GM12878 (cell line): Measurements from ENCODE around the gene MVP. TPM values are rescaled to one million over a fixed set of nuclear protein-coding genes. Genes with fewer than 3 reads are reported as not detected.

ENCODE experiments used
- CBX5 ChIP-seq: sonication (generic); IDR thresholded peaks from 2 replicates; pipeline ENCODE4 v1.6.1; 2016; ENCODE audit warnings: low read depth, moderate library complexity, mild to moderate bottlenecking, inconsistent platforms
- CEBPB ChIP-seq, 2 experiments: fragments of 150-350 bp in 1 of 2; IDR thresholded peaks; 2 replicates each; pipeline ENCODE4 v1.6.1; 2012 to 2014; ENCODE audit warnings: low read depth in 2 of 2, low read length in 2 of 2, borderline replicate concordance in 1 of 2, inconsistent platforms in 1 of 2
- EED ChIP-seq: sonication (generic); IDR thresholded peaks from 2 replicates; pipeline ENCODE4 v1.6.1; 2016; ENCODE audit warnings: antibody characterized with exemption, low read depth
- KDM1A ChIP-seq: fragments of 200-600 bp; sonication (generic); IDR thresholded peaks from 2 replicates; pipeline ENCODE4 v1.6.1; 2016; ENCODE audit warnings: borderline replicate concordance
- MTA2 ChIP-seq: fragments of 450-650 bp; IDR thresholded peaks from 2 replicates; pipeline ENCODE4 v1.6.1; 2016; ENCODE audit warnings: low read depth, mild to moderate bottlenecking, moderate library complexity
- NFXL1 ChIP-seq: fragments of 450-650 bp; IDR thresholded peaks from 2 replicates; pipeline ENCODE4 v1.6.1; 2017; ENCODE audit warnings: antibody characterized with exemption, mild to moderate bottlenecking, borderline replicate concordance
- NR2C2 ChIP-seq: IDR thresholded peaks from 2 replicates; pipeline ENCODE4 v1.6.1; 2011; ENCODE audit warnings: borderline replicate concordance, low read depth; ENCODE audit not compliant: control insufficient read depth, insufficient read length
- POLR2AphosphoS2 ChIP-seq: IDR thresholded peaks from 2 replicates; pipeline ENCODE4 v1.6.1; 2011; ENCODE audit warnings: low read depth, mild to moderate bottlenecking, low read length, improper control_type of control experiment, moderate library complexity
- RB1 ChIP-seq: fragments of 450-650 bp; formaldehyde crosslinking; IDR thresholded peaks from 2 replicates; pipeline ENCODE4 v1.6.1; 2017; ENCODE audit warnings: mild to moderate bottlenecking, borderline replicate concordance
- SPI1 ChIP-seq: IDR thresholded peaks from 2 replicates; pipeline ENCODE4 v1.6.1; 2011; ENCODE audit warnings: low read depth, mild to moderate bottlenecking, low read length, moderate library complexity, borderline replicate concordance; ENCODE audit not compliant: insufficient read depth
- SUZ12 ChIP-seq: fragments of 200-600 bp; sonication (generic); IDR thresholded peaks from one replicate; pipeline ENCODE4 v1.6.1; 2018; ENCODE audit warnings: antibody characterized with exemption, mild to moderate bottlenecking; ENCODE audit not compliant: unreplicated experiment
- TCF7 ChIP-seq: IDR thresholded peaks from 2 replicates; pipeline ENCODE4 v1.6.1; 2014; ENCODE audit warnings: antibody characterized with exemption, borderline replicate concordance
- WRNIP1 ChIP-seq: IDR thresholded peaks from 2 replicates; pipeline ENCODE4 v1.6.1; 2011; ENCODE audit warnings: low read depth, low read length, improper control_type of control experiment, borderline replicate concordance
- ZZZ3 ChIP-seq: IDR thresholded peaks from 2 replicates; pipeline ENCODE4 v1.6.1; 2011; ENCODE audit warnings: low read depth; ENCODE audit not compliant: control insufficient read depth, insufficient read length
- polyA plus RNA-seq, 11 experiments: library from polyadenylated mRNA; depleted of rRNA in 4 of 11; unstranded in 6 of 11; stranded (reverse) in 5 of 11; fragments of >200 nt; fragmentation: Nextera tagmentation in 4 of 11; fragmentation: Illumina TruSeq in 1 of 11; extraction: Ambion mirVana in 4 of 11; extraction: Trizol in 1 of 11; gene quantifications; 1 replicate in 1 of 11; 2 replicates in 10 of 11; pipeline versions ENCODE4 v1.2.1 to v1.2.3, GENCODE V29; 2011 to 2016; ENCODE audit warnings: inconsistent platforms in 2 of 11, missing spikeins in 2 of 11, low read depth in 1 of 11
- total RNA-seq, 4 experiments: library from RNA; depleted of rRNA in 3 of 4; stranded (reverse); fragments of >200 nt in 3 of 4; fragmentation: Illumina TruSeq in 1 of 4; extraction: Trizol in 1 of 4; gene quantifications; 2 replicates each; pipeline versions ENCODE4 v1.2.1 to v1.2.3, GENCODE V29; 2013 to 2021
- TF ChIP-seq, protein P1 (sequence below): fragments of 450-650 bp; IDR thresholded peaks from 2 replicates; pipeline ENCODE4 v1.6.1; 2016; ENCODE audit warnings: mild to moderate bottlenecking
- TF ChIP-seq, protein P2 (sequence below): fragments of 450-650 bp; formaldehyde crosslinking; IDR thresholded peaks from 2 replicates; pipeline ENCODE4 v1.5.0; 2022; ENCODE audit warnings: mild to moderate bottlenecking, missing genetic modification characterization
- TF ChIP-seq, protein P3 (sequence below): fragments of 450-650 bp; formaldehyde crosslinking; IDR thresholded peaks from 2 replicates; pipeline ENCODE4 v1.4.0; 2022; ENCODE audit warnings: mild to moderate bottlenecking, moderate library complexity
- TF ChIP-seq, protein P4 (sequence below): fragments of 450-650 bp; IDR thresholded peaks from 2 replicates; pipeline ENCODE4 v1.6.1; 2018; ENCODE audit warnings: borderline replicate concordance, mild to moderate bottlenecking; ENCODE audit not compliant: partially characterized antibody

MVP gene
- total and polyA plus RNA-seq, 10 of the 15 experiments (the other 5 are each of a cell fraction or from before 2014, with no cell fraction given): 0.98 to 74.2 (median 54.7) TPM

DNA sequence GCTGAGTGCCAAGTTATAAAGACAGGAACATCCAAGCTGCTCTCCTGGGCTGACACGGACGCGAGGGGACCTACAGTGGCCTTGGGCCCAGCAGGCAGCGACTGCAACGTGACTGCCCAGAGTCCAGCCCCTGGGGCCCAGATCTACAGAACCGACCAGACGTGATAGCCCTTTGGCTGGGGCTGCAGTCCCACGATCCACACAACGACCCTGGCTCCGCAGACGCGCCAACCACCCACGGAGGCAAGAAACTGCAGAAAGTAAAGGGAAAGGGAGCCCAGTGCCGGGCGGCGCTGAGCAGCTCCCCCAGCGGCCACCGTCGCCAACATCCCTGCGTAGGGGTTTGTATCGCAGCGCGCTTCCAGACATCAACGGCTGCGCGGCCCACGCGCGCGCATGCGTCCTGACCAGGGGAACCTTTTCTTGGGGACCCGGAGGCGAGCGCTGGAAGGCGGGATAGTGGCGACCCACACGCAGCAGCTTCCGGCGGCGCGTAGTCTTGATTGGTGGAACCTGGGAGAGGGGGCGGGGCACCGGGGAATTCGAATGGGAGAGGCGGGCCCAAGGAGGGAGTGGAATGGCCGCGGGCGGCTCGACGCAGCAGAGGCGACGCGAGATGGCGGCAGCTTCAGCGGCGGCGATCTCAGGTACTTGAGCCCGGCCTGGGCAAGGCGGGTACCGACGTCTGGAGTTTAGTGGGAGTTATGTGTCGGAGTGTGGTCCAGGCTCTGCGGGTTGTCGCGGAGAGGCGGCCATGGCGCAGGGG is 29.9 kb upstream of the MVP start, which contains the start of gene KIF22 (continued):
- TF ChIP-seq KDM1A (no peak), SPI1 (no peak), NFXL1 (no peak), EED (0 out of 2 replicates have a peak, but pooled peaks have one; percentile 12), CBX5 (no peak; the same call in 1 of the 2 replicates), ZZZ3 (no peak), TCF7 (no peak), NR2C2 (no peak), RB1 (peak; percentile 80; the same call in 1 of the 2 replicates), SUZ12 (no peak), WRNIP1 (no peak), POLR2AphosphoS2 (0 out of 2 replicates have a peak, but pooled peaks have one; percentile 27), CEBPB (IDR thresholded peaks at IDR 0.05; ENCODE audit: borderline replicate concordance in 1 of 2, low read depth in 2 of 2, low read length in 2 of 2) (no peak), MTA2 (peak; percentile 33; the same call in 1 of the 2 replicates)
- TF ChIP-seq, protein P1, sequence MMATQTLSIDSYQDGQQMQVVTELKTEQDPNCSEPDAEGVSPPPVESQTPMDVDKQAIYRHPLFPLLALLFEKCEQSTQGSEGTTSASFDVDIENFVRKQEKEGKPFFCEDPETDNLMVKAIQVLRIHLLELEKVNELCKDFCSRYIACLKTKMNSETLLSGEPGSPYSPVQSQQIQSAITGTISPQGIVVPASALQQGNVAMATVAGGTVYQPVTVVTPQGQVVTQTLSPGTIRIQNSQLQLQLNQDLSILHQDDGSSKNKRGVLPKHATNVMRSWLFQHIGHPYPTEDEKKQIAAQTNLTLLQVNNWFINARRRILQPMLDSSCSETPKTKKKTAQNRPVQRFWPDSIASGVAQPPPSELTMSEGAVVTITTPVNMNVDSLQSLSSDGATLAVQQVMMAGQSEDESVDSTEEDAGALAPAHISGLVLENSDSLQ: peak; percentile 56
- TF ChIP-seq, protein P2, sequence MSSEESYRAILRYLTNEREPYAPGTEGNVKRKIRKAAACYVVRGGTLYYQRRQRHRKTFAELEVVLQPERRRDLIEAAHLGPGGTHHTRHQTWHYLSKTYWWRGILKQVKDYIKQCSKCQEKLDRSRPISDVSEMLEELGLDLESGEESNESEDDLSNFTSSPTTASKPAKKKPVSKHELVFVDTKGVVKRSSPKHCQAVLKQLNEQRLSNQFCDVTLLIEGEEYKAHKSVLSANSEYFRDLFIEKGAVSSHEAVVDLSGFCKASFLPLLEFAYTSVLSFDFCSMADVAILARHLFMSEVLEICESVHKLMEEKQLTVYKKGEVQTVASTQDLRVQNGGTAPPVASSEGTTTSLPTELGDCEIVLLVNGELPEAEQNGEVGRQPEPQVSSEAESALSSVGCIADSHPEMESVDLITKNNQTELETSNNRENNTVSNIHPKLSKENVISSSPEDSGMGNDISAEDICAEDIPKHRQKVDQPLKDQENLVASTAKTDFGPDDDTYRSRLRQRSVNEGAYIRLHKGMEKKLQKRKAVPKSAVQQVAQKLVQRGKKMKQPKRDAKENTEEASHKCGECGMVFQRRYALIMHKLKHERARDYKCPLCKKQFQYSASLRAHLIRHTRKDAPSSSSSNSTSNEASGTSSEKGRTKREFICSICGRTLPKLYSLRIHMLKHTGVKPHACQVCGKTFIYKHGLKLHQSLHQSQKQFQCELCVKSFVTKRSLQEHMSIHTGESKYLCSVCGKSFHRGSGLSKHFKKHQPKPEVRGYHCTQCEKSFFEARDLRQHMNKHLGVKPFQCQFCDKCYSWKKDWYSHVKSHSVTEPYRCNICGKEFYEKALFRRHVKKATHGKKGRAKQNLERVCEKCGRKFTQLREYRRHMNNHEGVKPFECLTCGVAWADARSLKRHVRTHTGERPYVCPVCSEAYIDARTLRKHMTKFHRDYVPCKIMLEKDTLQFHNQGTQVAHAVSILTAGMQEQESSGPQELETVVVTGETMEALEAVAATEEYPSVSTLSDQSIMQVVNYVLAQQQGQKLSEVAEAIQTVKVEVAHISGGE (CRISPR knock-in tag): peak; percentile 87
- TF ChIP-seq, protein P3, sequence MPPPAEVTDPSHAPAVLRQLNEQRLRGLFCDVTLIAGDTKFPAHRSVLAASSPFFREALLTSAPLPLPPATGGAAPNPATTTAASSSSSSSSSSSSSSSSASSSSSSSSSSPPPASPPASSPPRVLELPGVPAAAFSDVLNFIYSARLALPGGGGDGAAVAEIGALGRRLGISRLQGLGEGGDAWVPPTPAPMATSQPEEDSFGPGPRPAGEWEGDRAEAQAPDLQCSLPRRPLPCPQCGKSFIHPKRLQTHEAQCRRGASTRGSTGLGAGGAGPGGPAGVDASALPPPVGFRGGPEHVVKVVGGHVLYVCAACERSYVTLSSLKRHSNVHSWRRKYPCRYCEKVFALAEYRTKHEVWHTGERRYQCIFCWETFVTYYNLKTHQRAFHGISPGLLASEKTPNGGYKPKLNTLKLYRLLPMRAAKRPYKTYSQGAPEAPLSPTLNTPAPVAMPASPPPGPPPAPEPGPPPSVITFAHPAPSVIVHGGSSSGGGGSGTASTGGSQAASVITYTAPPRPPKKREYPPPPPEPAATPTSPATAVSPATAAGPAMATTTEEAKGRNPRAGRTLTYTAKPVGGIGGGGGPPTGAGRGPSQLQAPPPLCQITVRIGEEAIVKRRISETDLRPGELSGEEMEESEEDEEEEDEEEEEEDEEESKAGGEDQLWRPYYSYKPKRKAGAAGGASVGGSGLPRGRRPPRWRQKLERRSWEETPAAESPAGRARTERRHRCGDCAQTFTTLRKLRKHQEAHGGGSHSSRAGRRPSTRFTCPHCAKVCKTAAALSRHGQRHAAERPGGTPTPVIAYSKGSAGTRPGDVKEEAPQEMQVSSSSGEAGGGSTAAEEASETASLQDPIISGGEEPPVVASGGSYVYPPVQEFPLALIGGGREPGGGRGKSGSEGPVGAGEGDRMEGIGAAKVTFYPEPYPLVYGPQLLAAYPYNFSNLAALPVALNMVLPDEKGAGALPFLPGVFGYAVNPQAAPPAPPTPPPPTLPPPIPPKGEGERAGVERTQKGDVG (CRISPR knock-in tag): 0 out of 2 replicates have a peak, but pooled peaks have one; percentile 37
- TF ChIP-seq, protein P4, sequence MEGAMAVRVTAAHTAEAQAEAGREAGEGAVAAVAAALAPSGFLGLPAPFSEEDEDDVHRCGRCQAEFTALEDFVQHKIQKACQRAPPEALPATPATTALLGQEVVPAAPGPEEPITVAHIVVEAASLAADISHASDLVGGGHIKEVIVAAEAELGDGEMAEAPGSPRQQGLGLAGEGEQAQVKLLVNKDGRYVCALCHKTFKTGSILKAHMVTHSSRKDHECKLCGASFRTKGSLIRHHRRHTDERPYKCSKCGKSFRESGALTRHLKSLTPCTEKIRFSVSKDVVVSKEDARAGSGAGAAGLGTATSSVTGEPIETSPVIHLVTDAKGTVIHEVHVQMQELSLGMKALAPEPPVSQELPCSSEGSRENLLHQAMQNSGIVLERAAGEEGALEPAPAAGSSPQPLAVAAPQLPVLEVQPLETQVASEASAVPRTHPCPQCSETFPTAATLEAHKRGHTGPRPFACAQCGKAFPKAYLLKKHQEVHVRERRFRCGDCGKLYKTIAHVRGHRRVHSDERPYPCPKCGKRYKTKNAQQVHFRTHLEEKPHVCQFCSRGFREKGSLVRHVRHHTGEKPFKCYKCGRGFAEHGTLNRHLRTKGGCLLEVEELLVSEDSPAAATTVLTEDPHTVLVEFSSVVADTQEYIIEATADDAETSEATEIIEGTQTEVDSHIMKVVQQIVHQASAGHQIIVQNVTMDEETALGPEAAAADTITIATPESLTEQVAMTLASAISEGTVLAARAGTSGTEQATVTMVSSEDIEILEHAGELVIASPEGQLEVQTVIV: no peak
